ENCODE measurements around the gene FSIP1.

DNA sequence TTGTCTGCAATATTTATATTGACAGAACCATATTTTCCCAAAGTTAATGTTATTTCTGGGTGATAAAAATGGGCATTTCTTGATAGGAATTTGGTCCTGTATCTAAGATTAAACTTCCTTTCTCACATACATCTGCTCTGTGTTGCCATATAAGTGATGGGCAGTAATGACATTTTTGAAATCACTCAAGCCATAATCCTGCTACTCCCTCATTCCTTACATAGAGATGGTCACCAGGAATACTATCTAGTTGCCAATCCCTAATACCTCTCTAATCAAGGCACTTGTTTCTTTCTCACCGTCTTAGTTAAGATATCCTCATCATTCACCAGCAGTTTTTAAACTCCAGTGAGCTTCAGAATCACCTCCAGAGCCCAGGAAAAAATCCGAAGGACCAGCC is 68.4 kb downstream of the FSIP1 start:
- TF ChIP-seq MAFK (IDR thresholded peaks at IDR 0.05; ENCODE audit: partially characterized antibody) (no peak), POLR2A (IDR thresholded peaks at IDR 0.05; ENCODE audit: low read length) (no peak), CHD2 (IDR thresholded peaks at IDR 0.05; ENCODE audit: low read length, partially characterized antibody) (no peak), EP300 (IDR thresholded peaks at IDR 0.05) (no peak)
- TF ChIP-seq, protein P1, sequence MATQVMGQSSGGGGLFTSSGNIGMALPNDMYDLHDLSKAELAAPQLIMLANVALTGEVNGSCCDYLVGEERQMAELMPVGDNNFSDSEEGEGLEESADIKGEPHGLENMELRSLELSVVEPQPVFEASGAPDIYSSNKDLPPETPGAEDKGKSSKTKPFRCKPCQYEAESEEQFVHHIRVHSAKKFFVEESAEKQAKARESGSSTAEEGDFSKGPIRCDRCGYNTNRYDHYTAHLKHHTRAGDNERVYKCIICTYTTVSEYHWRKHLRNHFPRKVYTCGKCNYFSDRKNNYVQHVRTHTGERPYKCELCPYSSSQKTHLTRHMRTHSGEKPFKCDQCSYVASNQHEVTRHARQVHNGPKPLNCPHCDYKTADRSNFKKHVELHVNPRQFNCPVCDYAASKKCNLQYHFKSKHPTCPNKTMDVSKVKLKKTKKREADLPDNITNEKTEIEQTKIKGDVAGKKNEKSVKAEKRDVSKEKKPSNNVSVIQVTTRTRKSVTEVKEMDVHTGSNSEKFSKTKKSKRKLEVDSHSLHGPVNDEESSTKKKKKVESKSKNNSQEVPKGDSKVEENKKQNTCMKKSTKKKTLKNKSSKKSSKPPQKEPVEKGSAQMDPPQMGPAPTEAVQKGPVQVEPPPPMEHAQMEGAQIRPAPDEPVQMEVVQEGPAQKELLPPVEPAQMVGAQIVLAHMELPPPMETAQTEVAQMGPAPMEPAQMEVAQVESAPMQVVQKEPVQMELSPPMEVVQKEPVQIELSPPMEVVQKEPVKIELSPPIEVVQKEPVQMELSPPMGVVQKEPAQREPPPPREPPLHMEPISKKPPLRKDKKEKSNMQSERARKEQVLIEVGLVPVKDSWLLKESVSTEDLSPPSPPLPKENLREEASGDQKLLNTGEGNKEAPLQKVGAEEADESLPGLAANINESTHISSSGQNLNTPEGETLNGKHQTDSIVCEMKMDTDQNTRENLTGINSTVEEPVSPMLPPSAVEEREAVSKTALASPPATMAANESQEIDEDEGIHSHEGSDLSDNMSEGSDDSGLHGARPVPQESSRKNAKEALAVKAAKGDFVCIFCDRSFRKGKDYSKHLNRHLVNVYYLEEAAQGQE (IDR thresholded peaks at IDR 0.05), result no peak
